ENCODE results near the gene XAGE1A. TPM values are rescaled to one million over a fixed set of nuclear protein-coding genes. Genes with fewer than 3 reads are reported as not detected.
"Not testable (repeated sequence)": the region's sequence is repeated elsewhere in the genome, so short reads cannot be mapped to it uniquely, and the experiment has no call there.

XAGE1A gene
- total RNA-seq, 2 experiments from 2014 or later, result not detected

DNA sequence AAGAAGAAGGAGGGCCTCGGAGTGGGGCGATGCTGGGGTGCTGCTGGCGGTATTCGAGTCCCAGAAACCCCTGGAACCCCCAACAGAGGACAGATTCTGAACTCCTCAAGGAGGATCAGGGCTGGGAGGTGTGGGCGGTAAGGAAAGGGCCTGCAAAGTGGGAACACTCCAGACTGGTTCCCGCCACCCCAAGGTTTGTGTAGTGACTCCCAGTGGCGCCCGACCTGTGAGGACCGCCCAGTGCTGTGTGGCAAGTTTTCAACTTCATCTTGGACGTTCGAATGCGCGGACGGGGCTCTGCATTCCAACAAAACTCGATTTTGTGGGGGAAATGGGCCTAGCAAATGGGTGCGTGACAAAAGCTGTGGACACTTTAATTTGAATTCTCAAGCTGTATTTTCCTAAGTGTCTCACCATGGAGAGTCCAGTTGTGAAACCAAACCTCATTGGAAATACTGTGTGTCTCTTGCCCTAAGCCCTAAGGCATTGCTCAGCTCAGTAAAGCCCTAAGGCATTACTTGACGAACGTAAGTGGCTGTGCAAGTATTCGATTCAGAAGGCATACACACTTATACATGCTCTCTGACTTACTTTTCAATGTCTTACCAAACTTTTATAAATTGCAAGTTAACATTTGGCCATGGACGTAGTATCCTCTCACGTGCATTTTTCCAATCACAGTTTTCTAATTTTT is 48.7 kb downstream of the XAGE1A start:
- POLR2A ChIA-PET, result no interaction called here
- no peak overlapping the region for H3K27ac Mint-ChIP-seq

DNA sequence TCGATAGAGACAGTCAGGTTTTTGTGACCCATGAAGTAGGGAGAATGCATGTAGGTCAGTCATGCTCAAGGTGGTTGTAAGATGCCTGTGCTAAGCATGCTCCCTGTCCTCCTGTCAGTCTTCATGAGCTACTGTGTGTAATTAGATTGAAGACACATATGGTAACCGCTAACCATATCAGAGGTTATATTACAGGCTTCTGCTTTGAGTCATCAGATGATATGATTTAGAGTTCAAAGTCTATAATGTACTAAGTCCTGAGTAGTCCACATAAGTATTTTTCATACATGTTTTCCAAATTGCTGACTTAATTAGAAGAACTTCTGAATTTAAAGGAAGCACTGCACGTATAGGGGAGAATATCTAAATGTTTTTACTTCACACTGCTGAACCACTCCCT is 53.2 kb downstream of the XAGE1A start:
- not testable (repeated sequence) for H3K27me3 Mint-ChIP-seq

More for the DNA sequence above, 48.7 kb downstream of the XAGE1A start:
- DNase-seq, result no peak
- H3K9me3 Mint-ChIP-seq, result no peaks in the 10 kb centered on the region
- no peaks in the 10 kb centered on the region for H3K4me1 Mint-ChIP-seq
- no peak for ATAC-seq (ENCODE audit: low read depth)
- H3K27me3 Mint-ChIP-seq, result no peaks in the 10 kb centered on the region
- H3K4me3 Mint-ChIP-seq, result no peak overlapping the region
- H3K36me3 Mint-ChIP-seq, result no peaks in the 10 kb centered on the region

More for the DNA sequence above, 53.2 kb downstream of the XAGE1A start:
- POLR2A ChIA-PET; ATAC-seq (ENCODE audit: low read depth); H3K9me3 Mint-ChIP-seq; DNase-seq; H3K4me3 Mint-ChIP-seq; H3K36me3 Mint-ChIP-seq; H3K4me1 Mint-ChIP-seq; H3K27ac Mint-ChIP-seq: not testable (repeated sequence)

Other genes starting within 250 kb of the XAGE1A start
- gene XAGE2, start 126.8 kb upstream of the XAGE1A start, total RNA-seq, result not detected
- gene XAGE1B, start 21.3 kb downstream of the XAGE1A start, total RNA-seq, result not detected
- not detected for gene SSX7, start 159.1 kb downstream of the XAGE1A start, total RNA-seq
- not detected for gene SSX2, start 211.4 kb downstream of the XAGE1A start, total RNA-seq

Data from activated naive CD8-positive, alpha-beta T cell treated with anti-CD3 and anti-CD28 coated beads, Interleukin-2, amount 10 ng/mL, durations not matched to agents 7 days and 5 days (primary cell).